ENCODE data around the gene EDDM3A. TPM values are rescaled to one million over a fixed set of nuclear protein-coding genes. Genes with fewer than 3 reads are reported as not detected.

The EDDM3A gene
- total and polyA plus RNA-seq, 2 of the 13 experiments (the other 11 are each of a cell fraction or from before 2014, with no cell fraction given), result not detected

- Histone ChIP-seq H2AFZ (ENCODE audit: low read length) (no peak overlapping the region), H3K4me3 (replicated peaks in 1 of 3; ENCODE audit: insufficient read depth in 1 of 3, low read depth in 2 of 3, low read length in 3 of 3) (no peak overlapping the region), H4K20me1 (ENCODE audit: insufficient read depth, low read length) (peaks cover 54% of the 10 kb centered on the region), H3K4me1 (ENCODE audit: insufficient read depth, low read length) (no peaks in the 10 kb centered on the region), H3K9ac (ENCODE audit: insufficient read depth, low read depth, low read length) (no peak overlapping the region), H3K27ac (ENCODE audit: extremely low read length, insufficient read depth, low read length) (no peak overlapping the region), H3K27me3 (ENCODE audit: control insufficient read depth in 1 of 2, insufficient read depth in 2 of 2, low read length in 2 of 2) (no peaks in the 10 kb centered on the region), H3K36me3 (replicated peaks in 1 of 2; ENCODE audit: control insufficient read depth in 1 of 2, insufficient read depth in 2 of 2, low read length in 2 of 2) (peaks cover 30 to 65% of the 10 kb centered on the region in 2 experiments), H3K79me2 (ENCODE audit: insufficient read depth, low read length) (peaks cover 16% of the 10 kb centered on the region), H3K9me3 (ENCODE audit: low read length) (no peaks in the 10 kb centered on the region), H3K4me2 (ENCODE audit: low read depth, low read length) (no peak overlapping the region)
- 83% methylated on average over 5 of the region's 5 CpGs for WGBS (ENCODE audit: low lambda C conversion rate)
- POLR2A ChIA-PET, result no interaction called here
- CTCF ChIA-PET (ENCODE audit: low intra/inter-chr PET ratio, low total read pairs), result interaction anchor here (1.7 kb wide), 2 partner anchors 157 to 272 kb away, joined by 4 to 5 read pairs; no protein-coding TSS in a partner anchor
- FAIRE-seq, result no peak
- intact Hi-C loops (cut with micrococcal nuclease; ENCODE audit: unreplicated experiment), result no loop called here
- BruUV-seq (replicated peaks), result no TSS peak
- in situ Hi-C loops (cut with HindIII; ENCODE audit: extremely low pct_ligation_motif_present, low pct_unique_long_range_greater_than_20kb), result loop anchor here (5.0 kb wide), 1 partner anchor 158 kb away; no protein-coding TSS in a partner anchor
- no peak for TF ChIP-seq ZNF878 (CRISPR knock-in tag; IDR thresholded peaks at IDR 0.05)
- TF ChIP-seq RBFOX2 (IDR thresholded peaks at IDR 0.05; ENCODE audit: low read depth, low read length), result 0 out of 2 replicates have a peak, but pooled peaks have one; percentile 6
- no peak for TF ChIP-seq SIX1 (CRISPR knock-in tag; IDR thresholded peaks at IDR 0.05; ENCODE audit: borderline replicate concordance)
- TF ChIP-seq RBM22 (optimal IDR thresholded peaks at IDR 0.05; ENCODE audit: low read length), result peak; percentile 90
- TF ChIP-seq POLR2A (IDR thresholded peaks at IDR 0.05; ENCODE audit: insufficient read depth in 1 of 2, low read depth in 2 of 2, low read length in 2 of 2), result peak in 1 of 2 experiments; percentile 27; a peak in 1 of 4 replicates
- no peak for TF ChIP-seq FUBP1 (CRISPR knock-in tag; IDR thresholded peaks at IDR 0.05; ENCODE audit: borderline replicate concordance)
- no peak for TF ChIP-seq FOXP1 (IDR thresholded peaks at IDR 0.05)
- no peak for TF ChIP-seq FOXP1 (CRISPR knock-in tag; IDR thresholded peaks at IDR 0.05)
- TF ChIP-seq ZNF576 (CRISPR knock-in tag; IDR thresholded peaks at IDR 0.05), result no peak
- peak; percentile 51; the same call in 1 of the 2 replicates for TF ChIP-seq POLR2AphosphoS5 (IDR thresholded peaks at IDR 0.05; ENCODE audit: low read depth, low read length)
- no peak for TF ChIP-seq ZNF225 (CRISPR knock-in tag; IDR thresholded peaks at IDR 0.05)
- TF ChIP-seq NFIB (CRISPR knock-in tag; IDR thresholded peaks at IDR 0.05; ENCODE audit: borderline replicate concordance), result no peak
- TF ChIP-seq ZNF710 (CRISPR knock-in tag; IDR thresholded peaks at IDR 0.05; ENCODE audit: borderline replicate concordance), result no peak
- no peak; the same call in 2 of the 3 replicates for ATAC-seq
- no peak for DNase-seq (ENCODE audit: low spot score)
These were observed 46.8 kb upstream of the EDDM3A start for GRCh38 chr14:20698934-20699333.
